HG03108 (cell line): ENCODE data around the gene APOBEC3F.
"Not testable (repeated sequence)": the region's sequence is repeated elsewhere in the genome, so short reads cannot be mapped to it uniquely, and the experiment has no call there.

ENCODE experiments used
- ATAC-seq: cut with Tn5 transposase; IDR thresholded peaks from one replicate; pipeline ENCODE4 v1.9.1; 2021; ENCODE audit warnings: moderate library complexity; ENCODE audit not compliant: unreplicated experiment

The APOBEC3F gene

GRCh38 chr22:39040538-39041296 lies at the start of gene APOBEC3F:
TSS of gene APOBEC3F (plus strand) at chr22:39040864. CDS start at chr22:39040961, 97 bp downstream.
- peak; percentile 92 for ATAC-seq

DNA sequence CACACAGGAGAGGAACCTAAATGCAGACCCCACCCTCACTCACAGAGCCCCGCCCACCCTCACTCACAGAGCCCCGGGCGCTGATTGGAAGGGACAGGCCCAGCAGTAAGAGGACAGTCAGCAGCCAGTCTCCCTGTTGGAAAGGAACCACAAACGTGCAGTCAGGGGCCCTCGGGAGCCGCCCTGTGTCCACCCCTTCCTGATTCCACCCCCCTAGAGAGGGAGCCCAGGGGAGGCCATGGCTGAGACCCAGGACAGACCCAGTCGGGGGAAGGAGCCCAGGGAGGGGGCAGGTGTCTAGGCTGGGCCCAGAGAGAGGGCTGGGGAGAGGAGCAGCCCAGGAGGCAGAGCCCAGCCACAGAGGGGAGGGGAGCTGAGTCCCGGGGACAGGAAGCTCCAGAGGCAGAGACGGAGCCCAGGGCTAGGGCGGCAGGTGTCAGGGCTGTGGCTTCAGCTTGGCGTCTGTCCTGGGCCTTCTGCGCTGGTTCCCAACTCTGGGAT lies 47.7 kb upstream of the APOBEC3F start:
- not testable (repeated sequence) for ATAC-seq

- ATAC-seq = no peak
These were observed 44.6 kb upstream of the APOBEC3F start for GRCh38 chr22:38996105-38996504.

GRCh38 chr22:38997518-38997917 lies 43.1 kb upstream of the APOBEC3F start:
- ATAC-seq = no peak

DNA sequence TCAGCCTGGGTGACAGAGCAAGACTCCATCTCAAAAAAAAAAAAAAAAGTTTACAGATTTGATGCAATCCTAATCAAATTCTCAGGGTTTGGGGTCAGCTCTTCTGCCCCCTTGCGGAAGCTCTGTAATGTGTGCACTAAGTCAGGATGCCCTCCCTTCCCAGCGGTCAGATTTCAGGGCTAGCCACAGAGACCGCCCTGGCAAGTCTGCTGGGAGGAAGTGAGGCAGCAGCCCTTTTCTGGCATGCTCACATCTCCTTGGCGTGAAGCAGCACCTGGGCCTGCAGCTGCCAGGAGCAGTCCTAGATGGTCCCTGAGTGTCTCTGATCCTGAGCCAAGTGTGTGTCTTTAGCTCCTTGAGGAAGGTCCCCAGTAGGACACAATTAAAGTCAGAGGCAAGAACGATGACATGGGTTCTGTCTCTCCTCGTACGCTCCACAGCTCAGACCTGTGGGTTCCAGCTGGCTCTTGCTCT lies 37.5 kb upstream of the APOBEC3F start:
- ATAC-seq = peak; percentile 84

GRCh38 chr22:39007177-39007576 lies 33.5 kb upstream of the APOBEC3F start:
- ATAC-seq = no peak

- not testable (repeated sequence) for ATAC-seq
These were observed 32.3 kb upstream of the APOBEC3F start for GRCh38 chr22:39008271-39008850.

DNA sequence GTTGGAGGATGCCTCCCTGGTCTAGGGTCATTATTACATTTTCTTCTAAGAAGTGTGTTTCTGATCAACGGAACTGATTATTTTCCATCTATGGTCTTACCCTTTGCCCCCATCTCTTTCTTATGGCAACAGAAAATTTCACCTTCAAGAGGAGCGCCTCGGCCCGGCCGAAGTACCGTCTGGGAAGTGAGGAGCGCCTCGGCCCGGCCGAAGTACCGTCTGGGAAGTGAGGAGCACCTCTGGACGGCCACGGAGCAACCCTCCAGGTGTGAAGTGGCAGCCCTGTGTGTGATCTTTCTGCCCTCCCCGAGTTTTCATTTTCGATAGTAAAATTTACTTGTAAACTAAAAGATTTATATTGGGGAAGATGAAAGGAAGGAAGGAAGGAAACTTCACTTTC lies 29.7 kb upstream of the APOBEC3F start:
- no peak for ATAC-seq

DNA sequence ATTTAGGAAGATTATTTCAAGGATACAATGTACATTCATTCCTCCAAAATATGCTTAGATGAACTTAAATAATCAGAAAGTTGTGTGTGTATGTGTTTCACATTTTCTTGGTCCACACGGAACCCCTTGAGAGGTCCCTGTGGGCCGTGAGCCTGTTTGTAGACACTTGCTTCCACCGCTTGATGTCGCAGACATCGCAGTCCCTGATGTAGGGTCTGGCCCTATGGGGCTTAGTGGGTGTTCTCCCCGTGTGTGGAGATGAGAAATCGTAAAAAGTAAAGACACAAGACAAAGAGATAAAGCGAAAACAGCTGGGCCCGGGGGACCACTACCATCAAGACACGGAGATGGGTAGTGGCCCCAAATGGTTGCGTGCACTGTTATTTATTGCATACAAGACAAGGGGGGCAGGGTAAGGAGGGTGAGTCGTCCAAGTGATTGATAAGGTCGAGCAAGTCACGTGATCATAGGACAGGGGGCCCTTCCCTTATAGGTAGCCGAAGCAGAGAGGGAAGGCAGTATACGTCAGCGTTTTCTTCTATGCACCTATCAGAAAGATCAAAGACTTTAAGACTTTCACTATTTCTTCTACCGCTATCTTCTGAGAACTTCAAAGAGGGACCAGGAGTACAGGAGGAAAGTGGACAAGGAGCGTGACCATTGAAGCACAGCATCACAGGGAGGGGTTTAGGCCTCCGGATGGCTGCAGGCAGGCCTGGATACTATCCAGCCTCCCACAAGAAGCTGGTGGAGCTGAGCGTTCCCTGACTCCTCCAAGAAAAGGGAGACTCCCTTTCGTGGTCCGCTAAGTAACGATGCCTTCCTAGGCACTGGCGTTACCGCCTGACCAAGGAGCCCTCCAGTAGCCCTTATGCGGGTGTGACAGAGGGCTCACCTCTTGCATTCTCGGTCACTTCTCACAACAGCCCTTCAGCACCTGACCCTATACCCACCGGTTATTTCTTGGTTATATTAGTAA lies 27.8 kb upstream of the APOBEC3F start:
- no peak for ATAC-seq

GRCh38 chr22:39013561-39013941 lies 27.1 kb upstream of the APOBEC3F start:
- ATAC-seq = peak; percentile 10

GRCh38 chr22:39013942-39014722 lies 26.5 kb upstream of the APOBEC3F start, which contains the start of gene APOBEC3C:
TSS of gene APOBEC3C (plus strand) at chr22:39014257. CDS start at chr22:39014363, 106 bp downstream.
- peak; percentile 91 for ATAC-seq

GRCh38 chr22:39014723-39015121 lies 25.9 kb upstream of the APOBEC3F start:
- not testable (repeated sequence) for ATAC-seq

- no peak for ATAC-seq
These were observed 24.1 kb upstream of the APOBEC3F start for GRCh38 chr22:39016592-39016991.

- no peak for ATAC-seq
These were observed 22.9 kb upstream of the APOBEC3F start for GRCh38 chr22:39017596-39018365.

DNA sequence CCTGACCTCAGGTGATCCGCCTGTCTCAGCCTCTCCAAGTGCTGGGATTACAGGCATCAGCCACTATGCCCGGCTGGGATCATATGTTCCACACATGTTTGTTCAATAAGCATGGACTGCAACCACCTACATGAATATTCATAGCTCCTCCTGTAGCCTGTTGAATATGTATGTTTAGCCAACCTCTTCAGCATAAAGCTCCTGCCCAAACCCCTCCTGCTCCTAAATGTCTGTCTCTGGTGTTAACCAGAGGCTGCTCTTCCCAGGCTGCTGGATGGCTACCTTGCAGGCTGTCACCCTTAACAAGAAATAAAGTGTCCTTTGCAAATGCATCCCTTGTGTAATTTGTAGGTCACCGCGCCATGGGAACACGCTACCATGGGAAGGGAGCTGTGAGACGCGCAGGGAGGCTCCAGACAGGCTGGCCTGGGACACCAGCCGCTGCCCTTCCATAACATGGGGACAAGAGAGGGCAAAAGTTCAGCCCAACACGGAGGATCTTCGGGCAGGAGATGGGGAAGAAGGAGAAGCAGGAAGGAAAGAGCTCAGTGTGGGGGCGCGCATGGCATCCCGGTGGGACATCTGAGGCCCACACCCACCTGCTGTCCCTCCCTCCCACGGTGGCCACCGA lies 20.5 kb upstream of the APOBEC3F start:
- peak; percentile 4 for ATAC-seq

DNA sequence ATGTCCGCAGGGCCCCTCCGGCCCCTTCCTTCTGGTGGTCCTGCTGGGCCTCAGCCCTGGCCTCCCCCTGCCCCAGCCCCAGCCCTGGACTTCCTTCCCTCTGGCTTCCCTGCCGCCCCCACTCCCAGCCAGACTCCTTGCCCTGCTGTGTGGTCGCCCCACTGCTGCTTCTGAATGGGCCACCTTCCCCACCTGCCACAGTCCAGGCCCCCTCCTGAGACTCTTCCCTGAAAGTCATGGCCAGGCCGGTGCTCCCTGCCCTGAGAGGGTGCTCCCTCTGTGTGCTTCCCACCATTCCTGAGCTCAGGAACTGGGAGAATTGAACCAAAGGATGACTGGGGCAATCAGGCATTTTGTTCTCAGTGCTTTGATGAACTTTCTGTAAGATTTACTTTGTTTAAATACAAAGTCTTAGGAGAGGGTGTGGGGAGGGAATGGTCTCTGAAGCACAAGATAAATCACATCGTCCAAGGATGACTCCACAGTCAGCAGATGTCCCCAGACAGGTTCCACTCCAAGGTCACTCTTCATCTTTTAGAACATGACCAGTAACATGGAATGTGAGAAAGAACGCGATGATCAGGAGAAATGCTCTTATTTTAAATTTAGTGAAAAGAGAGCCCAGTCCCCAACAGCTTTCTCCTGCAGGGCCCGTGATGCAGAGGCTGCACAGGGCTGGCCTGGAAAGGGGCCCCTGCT lies 19.0 kb upstream of the APOBEC3F start:
- ATAC-seq = no peak

DNA sequence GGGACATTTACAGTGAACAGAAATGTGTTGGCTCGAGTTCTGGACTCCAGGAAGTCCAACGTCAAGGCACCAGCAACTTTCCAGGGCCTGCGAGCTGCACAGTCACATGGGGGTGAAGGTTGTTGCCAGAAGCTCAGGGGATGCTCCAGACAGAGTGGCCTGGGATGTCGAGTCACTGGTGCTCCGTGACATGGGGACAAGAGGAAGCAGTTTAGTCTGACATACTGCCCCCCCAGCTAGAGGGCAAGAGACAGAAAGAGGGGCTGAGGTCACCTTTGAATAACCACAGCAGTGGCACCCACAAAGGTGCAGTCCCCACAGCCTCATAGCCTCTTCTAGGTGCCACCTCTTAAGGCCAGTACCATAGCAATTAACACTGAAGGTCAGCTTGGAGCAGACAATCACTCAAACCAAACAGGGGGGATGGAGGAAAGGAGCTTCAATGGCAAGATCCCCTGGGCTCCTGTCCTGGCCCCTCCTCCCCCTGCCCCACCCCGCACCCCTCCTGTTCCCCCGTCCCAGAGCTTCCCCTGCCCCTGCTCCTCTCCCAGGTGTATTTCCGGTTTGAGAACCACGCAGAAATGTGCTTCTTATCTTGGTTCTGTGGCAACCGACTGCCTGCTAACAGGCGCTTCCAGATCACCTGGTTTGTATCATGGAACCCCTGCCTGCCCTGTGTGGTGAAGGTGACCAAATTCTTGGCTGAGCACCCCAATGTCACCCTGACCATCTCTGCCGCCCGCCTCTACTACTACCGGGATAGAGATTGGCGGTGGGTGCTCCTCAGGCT lies 15.9 kb upstream of the APOBEC3F start:
- no peak for ATAC-seq
